Hypothalamus (tissue), 51 donors: Measurements from ENCODE around the gene UBE4A.
"Not testable (repeated sequence)": the region's sequence is repeated elsewhere in the genome, so short reads cannot be mapped to it uniquely, and the experiment has no call there.

Source experiments
- DNase-seq, 51 donors: peaks; one replicate each; lab custom pipeline; 2025; lab: John Stamatoyannopoulos, UW

The UBE4A gene

DNA sequence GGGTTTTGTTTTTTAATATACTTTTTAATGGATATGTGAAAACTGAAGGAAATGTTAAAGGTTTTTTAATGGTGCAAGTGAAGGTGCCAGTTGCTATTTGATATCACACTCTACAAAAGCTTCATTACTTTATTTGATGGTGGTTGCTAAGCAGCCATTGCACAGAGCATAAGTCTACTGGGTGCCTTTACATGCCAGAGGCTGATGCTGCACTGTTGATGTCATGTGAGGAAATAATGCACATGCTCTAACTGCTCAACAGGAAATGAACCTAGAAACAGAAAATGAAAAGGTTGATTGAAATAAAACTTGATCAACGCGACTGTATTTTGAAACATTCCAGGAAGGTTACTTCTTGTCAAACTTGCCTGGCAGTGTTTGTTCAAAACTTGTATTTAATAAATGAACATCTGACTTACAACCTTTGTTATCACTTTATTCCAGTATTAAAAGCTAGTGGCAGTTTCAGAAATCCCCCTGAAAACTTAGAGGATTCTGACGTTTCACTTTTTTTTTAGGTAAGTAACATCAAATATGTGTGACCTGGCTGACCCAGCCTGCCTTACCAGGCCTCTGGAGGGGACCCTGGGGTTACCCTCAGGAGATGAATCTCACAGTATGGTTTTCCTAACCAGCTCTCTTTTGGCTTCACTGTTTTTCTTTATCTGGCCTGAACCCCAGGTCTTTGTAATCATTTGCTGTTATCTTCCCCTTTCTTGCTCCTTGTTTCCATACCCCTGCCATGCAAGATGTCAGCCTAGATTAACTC, 39.6 kb downstream of the UBE4A start:
- DNase-seq: no peak

DNA sequence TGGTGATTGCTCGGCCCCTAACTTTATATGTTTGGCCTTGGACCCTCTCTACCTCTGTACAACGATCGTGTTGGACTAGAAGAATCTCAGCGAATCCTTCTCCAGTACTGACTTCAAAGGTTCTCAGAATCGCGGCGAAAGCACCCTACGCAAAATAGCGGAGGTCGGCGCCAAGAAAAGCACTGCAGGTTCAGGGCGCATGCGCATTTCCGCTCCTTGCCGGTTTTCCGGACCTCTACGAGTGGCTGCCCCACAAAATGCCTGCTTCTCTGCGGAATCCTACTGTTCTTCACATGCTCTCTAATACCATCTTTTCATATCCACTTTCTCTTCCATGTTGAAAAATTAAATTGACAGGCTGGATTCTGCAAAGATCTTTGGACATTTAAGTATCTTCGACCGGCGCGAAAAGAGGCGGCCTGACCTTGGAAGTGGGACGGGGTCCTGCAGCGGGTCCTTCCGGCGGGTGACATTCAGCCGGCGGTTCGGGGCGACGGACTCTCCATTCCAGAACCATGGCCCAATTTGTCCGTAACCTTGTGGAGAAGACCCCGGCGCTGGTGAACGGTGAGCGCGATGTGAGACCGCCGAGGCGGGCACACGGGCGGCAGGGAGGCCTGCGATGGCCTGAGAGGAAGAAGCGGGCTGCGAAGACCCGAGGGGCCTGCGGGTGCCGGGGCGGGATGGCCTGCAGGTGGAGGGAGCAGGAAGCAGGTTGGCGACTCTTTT, 41.9 kb downstream of the UBE4A start, which contains the start of gene ATP5MG:
TSS of gene ATP5MG (plus strand) at position 456 of the 729 bp plus-strand sequence. CDS start at position 516, 60 bp downstream.
- DNase-seq: peak; percentile 62 to 99 (median 84)

DNA sequence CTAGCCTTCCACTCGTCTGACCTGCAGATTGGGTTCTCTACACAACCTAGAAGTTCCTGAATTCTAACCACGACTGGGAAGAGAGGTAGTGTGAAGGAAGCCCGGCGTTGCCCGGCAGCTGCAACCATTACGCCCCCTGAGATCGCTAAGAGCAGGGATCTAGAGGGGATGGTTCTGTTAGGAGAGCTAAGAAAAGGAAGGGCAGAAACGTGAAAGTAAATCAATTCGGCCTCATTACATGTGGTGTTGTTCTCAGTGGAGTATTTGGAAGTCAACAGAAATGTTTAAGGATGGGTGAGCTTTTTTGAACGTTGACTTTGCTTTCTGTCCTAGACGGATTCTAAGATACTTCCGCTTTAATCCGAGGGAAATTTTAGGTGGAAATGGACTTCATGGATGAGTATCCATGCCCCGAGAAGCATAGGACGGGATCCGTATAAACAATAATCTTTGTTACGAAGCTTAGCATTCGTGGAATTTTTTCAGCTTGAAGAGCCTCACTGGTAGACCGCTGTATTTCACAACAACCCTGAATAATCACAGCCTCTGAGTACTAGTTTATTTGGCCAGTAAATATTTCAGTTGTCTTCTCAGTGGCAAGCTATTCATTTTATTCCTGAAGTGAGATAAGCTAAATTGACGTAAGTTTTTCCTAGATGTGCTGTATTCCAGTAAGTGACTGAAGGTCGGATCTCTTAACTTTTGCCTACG, 42.6 kb downstream of the UBE4A start:
- no peak for DNase-seq

DNA sequence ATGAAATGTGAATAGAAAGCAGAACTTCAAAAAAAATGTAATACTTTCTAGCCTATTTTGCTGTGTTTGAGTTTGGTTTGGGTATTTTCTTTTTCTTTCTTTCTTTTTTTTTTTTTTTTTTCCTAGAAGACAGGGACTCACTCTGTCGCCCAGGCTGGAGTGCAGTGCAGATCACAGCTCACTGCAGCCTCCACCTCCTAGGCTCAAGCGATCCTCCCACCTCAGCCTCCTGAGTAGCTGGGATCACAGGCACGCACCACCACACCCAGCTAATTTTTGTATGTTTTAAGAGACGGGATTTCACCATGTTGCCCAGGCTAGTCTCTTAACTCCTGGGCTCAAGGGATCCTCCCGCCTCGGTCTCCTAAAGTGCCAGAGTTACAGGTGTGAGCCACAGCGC, 43.2 kb downstream of the UBE4A start:
- DNase-seq: not testable (repeated sequence)

DNA sequence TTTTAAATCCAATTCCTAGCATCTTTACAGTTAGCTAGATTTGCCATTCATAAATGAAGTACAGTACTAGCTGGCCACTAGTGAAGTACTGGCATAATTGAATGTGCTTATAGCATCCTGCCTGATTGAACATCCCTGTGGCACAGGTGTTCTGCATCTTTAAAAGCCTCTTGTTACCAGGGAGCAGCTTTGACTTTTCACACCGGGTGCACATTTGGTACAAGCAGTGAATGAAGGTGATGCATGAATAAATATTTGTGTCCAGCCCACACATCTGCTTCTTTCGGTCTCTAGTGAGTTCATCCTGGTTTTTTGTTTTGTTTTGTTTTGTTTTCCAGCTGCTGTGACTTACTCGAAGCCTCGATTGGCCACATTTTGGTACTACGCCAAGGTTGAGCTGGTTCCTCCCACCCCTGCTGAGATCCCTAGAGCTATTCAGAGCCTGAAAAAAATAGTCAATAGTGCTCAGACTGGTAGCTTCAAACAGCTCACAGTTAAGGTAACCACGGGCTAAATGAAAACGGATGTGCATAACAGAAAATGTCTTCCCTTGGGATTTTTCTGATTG, 47.3 kb downstream of the UBE4A start:
- DNase-seq: peak in 2 of 51 donors; percentile 4 to 5

DNA sequence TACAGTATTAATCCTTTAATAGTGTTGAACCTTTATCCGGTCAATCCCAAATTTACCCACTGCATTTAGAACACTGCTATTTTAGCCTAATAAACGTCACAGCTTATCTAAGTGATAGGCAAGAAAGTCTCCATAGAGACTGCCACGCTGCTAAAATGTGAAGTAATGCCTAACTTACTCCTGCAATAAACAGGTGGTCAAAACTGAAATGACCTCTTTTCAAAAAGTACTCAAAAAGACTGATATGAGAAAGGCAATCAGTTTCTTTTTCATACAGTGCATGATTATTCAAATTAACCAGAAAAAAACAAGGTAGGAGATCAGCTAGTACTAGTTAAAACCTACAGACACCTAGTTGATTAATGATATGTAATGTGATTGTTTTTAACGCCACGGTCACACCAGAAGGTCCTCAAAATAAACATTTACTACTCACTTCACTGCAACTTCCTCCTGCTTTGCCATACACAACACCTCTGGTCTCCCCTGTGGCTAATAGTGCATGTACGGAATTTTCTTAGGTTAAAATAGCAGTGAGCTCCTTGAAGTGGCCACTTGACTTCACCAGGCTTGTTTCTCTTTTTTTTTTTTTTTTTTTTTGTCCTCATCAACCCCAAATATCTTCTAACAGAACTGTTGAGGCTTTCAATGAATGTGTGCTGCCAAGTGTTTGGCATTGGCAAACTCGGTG, 50.8 kb downstream of the UBE4A start:
- no peak for DNase-seq

DNA sequence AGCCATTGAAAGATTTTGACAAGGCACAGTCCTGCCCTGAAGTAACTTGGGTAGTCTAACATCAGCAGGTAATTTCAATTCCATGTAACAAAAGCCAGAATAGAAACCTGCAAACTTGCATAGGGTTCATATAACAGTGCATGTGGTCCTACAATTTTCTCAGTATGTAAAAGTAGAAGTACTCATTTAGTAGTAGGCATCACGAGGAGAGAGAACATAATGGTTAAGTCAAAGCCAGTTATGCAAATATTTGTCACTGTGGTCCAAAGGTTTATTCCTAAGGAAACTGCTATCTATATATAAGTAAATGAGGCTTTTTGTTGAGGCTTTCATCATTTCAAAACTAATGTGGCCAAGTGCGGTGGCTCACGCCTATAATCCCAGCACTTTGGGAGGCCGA, 52.1 kb downstream of the UBE4A start:
- DNase-seq: no peak

DNA sequence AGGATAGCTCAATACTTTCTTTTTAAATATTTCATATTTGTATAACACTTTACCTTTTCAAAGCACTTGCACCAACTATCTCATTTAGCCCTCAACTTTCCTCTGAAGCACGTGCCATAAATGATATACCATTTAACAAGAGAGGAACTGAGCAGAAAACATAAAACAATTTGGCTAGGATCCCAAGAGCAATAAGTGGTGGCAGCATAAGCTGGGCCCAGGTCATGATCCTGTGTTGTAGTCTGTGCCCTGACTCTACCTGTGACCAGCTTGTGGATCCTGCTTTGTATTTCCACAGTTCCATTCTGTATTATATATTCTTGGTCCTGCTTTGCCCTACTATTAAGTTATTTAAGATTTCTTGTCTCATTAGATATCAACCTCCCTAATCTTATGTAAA, 53.5 kb downstream of the UBE4A start:
- no peak for DNase-seq

DNA sequence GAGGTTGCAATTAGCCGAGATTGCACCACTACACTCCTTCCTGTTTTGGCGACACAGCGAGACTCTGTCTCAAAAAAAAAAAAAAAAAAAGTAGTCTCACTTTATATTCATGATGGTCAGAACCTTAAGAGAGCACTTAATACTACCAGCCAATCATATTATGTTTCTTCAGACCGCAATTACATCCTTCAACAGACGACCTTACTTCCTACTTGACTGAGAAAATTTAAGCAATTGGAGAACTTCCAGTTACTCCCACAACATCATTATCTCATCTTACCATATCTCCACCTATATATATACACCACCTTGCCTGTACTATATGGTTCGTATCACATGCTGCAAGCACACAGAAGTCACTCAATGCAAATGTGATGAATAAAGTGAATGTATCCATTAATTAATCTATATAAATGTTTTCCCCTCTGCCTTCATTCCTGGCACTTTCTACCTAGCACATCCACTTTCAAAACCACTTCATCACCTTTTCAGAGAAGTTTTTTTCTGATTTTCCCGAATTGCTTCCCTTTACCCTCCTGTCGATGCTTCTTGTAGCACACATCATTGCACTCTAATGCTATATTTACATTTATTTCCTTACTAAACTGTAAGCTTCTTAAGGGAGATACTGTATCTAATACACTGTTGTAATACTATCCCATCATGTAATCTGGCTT, 55.8 kb downstream of the UBE4A start:
- no peak for DNase-seq

DNA sequence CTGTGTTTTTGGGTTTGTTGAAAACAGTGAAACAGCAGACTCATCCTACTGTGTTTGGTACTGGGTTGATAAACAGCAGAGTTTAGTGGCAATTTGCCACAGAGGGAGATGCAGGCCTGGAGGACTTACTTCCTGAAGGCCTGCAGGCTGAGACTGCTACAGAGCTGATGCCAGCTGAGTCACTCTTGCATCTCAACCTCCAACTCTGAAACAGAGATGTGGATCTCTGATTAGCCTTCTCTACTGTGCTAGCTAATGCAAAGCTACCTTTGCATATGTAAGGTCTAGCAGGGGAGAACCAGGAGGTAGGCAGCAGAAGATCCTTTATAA, 56.3 kb downstream of the UBE4A start:
- peak in 2 of 51 donors; percentile 5 for DNase-seq

DNA sequence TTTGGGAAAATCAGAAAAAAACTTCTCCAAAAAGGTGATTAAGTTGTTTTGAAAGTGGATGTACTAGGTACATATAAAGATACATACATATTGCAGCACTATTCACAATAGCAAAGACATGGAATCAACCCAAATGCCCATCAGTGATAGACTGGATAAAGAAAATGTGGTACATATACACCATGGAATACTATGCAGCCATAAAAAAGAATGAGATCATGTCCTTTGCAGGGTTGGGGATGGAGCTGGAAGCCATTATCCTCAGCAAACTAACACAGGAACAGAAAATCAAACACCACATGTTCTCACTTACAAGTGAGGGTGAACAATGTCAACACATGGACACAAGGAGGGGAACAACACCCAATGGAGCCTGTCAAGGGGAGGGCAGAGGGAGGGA, 57.5 kb downstream of the UBE4A start:
- DNase-seq: not testable (repeated sequence)

DNA sequence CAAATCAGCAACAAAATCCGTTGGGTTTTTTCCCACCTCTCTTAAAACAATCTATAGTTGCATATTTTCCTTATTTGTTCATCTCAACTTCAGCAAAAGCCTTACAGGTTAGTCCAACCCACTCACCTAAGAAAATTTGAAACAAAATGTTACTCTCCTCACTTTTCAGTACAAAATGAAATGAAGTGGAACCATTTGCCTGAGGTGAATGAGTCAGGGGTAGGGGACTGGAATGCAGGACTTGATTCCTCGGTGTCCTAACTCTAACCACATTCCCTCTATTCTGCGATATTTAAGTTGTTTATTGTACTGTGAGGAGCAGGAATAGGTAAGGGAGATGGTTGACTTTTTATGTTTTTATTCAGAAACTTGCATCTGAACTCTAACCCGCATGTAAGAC, 58.4 kb downstream of the UBE4A start:
- DNase-seq: no peak

DNA sequence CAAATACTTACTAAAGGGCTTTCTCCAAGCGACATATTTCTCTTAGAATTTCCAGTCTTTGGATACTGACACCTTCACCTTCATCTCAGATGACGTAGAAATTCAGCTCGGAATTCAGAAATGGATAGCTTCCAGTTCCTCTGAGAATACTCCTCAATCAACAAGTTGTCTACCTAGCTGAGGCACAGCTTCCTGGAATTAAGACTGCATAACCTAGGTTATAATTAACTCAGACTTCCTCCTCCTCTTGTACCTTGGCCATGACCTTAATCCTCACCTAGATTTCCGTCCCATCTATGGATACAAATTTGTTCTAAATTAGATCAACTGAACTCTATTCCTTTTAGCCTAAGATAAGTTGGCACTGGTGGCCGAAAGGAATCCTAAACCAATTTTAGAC, 59.4 kb downstream of the UBE4A start:
- DNase-seq: no peak

DNA sequence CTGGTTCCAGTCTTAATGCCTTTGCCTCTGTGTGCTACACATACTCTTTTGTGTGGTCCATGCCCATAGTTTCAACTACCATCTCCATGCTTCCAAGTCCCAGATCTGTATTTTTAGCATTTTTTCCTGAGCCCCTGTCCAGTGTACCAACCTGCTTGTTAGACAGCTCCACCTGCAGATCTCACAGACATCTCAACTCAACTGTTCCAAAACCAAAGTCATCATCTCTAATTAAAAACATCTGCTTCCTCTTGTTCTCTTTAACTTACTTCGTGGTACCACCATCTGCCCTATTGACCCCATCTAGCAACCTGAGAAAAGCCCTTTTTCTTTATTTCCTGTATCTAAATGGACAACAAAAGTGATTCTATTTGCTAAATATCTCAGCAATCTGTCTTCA, 68.3 kb downstream of the UBE4A start:
- no peak for DNase-seq

DNA sequence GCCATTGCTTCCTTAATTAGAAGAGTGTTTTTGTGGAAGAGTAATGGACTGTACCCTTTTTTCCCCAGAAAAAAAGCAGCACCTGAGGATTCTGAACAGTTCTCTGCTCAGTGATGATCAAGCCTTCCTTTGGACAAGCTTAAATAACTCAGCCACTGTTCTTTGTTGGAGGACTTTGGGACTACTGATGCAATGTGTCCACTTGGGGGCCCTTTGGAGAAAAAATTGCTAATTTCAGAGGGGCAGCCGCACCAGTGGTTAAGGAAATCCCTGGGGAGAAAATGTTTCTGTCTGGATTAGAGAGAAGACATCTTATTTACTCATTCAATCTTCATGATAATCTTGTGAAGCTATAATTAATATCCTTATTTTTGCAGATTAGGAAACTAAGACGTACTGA, 71.6 kb downstream of the UBE4A start:
- no peak for DNase-seq

DNA sequence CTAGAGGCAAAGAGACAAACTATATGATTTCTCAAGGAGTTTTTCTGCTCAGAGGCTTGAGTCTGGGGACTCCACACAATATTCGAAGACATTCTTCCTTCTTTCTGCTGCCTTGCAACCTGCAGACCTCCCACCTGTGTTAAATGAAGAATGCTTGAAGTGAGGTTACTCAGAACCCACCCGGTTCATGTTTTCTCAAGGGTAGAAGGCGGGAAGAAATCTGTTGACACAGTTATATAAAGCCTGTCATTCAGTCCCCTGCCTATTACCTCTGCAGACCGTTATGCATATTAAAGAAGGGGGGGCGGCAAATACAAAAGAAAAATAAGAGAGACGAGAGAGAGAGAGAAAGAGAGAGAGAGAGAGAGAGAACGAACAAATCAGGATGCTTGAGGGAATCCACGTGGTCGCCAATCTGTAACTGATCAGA, 74.7 kb downstream of the UBE4A start:
- DNase-seq: peak in 1 of 51 donors; percentile 81

DNA sequence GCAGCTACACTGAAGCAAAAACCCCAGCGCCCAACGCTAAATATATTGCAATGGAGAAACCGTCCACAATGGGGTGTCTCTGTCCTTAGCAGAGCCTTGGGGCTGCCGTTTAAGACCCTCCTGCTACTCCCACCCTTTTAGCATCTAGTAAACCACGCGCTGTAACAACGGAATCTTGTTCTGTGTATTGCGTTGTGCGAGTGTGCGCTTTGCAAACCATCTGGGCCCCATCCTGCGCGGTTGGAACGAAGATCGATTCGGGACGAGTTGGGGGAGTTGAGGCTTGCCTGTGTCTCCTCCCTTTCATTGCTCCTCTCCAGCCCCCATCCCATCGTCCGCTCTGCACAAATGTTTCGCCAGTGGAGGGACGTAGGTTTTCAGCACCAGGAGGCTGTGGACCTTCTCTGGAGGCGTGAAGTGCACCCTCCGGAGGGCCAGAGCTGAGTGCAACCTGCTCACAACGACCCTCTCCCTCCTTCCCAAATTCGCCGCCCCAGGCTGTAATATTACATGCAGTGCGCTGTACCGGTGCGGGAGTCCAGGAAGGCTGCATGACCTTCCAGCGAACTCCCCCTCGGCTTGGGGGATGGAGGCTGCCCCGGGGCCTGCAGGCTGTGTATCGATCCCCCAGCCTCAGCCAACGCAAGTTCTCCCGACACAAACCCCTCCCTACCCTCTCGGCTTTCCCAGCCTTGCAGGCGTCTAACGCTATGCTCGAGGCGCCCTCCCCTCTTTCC, 75.3 kb downstream of the UBE4A start:
- peak in 23 of 51 donors; percentile 8 to 81 (median 34) for DNase-seq

DNA sequence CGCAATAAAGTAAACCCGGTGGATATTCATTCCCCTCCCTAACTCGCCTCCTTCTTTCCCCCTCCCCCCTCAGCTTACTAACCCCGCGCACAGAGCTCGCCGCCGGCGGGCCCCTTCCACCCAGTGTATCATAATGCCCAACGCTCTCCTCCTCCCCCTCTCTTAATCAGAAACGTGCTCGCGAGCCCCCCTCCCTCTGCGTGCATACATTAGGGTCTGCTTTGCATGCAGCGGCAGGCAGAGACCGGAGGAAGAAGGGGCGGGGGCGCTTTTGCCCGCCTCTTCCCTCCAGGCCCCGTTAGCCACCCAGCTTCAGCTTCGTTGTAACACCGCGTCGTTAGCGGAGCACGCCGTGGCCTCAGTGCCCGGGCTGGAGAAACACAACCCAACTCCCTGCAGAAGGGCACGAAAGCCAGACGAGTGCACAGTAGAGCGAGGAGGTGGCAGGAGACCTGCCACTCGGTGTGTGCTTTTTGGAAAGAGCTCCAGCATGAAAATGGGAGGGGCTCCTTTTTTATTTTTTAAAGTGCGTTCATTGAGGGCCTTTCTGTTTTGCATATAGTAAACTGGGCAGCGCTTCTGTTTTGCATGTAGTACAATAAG, 76.0 kb downstream of the UBE4A start:
- peak in 29 of 51 donors; percentile 13 to 85 (median 46) for DNase-seq
